ENCODE data around the gene PDHX. TPM values are rescaled to one million over a fixed set of nuclear protein-coding genes. Genes with fewer than 3 reads are reported as not detected.
"Not testable (repeated sequence)": the region's sequence is repeated elsewhere in the genome, so short reads cannot be mapped to it uniquely, and the experiment has no call there.

PDHX gene
- total RNA-seq, 1 donor from 2014 or later: 26.5 TPM

GRCh38 chr11:34909955-34910354, 6.5 kb upstream of the PDHX start:
- peak; percentile 73 for DNase-seq (ENCODE audit: low spot score)
- ATAC-seq: peak; percentile 92

- DNase-seq (ENCODE audit: low spot score) (no peak), ATAC-seq (no peak)
Measured at GRCh38 chr11:34910817-34911216, 5.6 kb upstream of the PDHX start.

- ATAC-seq: no peak
Measured at GRCh38 chr11:34911676-34912075, 4.7 kb upstream of the PDHX start.

GRCh38 chr11:34913556-34913955, 2.9 kb upstream of the PDHX start:
- DNase-seq (ENCODE audit: low spot score); ATAC-seq: not testable (repeated sequence)

More at GRCh38 chr11:34911676-34912075, 4.7 kb upstream of the PDHX start:
- no peak for DNase-seq (ENCODE audit: low spot score)

- DNase-seq (ENCODE audit: low spot score) (no peak), ATAC-seq (peak; percentile 8)
Measured at GRCh38 chr11:34915136-34916014, 1.0 kb upstream of the PDHX start.

GRCh38 chr11:34916843-34917770, 689 bp downstream of the PDHX start:
- DNase-seq (ENCODE audit: low spot score): no peak

GRCh38 chr11:34921156-34921555, 4.7 kb downstream of the PDHX start:
- no peak for ATAC-seq
- no peak for DNase-seq (ENCODE audit: low spot score)

More at GRCh38 chr11:34916843-34917770, 689 bp downstream of the PDHX start:
- peak; percentile 11 for ATAC-seq

- ATAC-seq: peak; percentile 10
- no peak for DNase-seq (ENCODE audit: low spot score)
Measured at GRCh38 chr11:34924714-34925113, 8.3 kb downstream of the PDHX start.

GRCh38 chr11:34926101-34926830, 9.8 kb downstream of the PDHX start:
- DNase-seq (ENCODE audit: low spot score) (no peak), ATAC-seq (peak; percentile 81)

- no peak for ATAC-seq
Measured at GRCh38 chr11:34926831-34927132, 10.4 kb downstream of the PDHX start.

GRCh38 chr11:34928268-34928959, 12.0 kb downstream of the PDHX start:
- ATAC-seq (no peak), DNase-seq (ENCODE audit: low spot score) (no peak)

More at GRCh38 chr11:34926831-34927132, 10.4 kb downstream of the PDHX start:
- no peak for DNase-seq (ENCODE audit: low spot score)

- DNase-seq (ENCODE audit: low spot score) (no peak), ATAC-seq (peak; percentile 24)
Measured at GRCh38 chr11:34928960-34929680, 12.7 kb downstream of the PDHX start.

- ATAC-seq (peak; percentile 78), DNase-seq (ENCODE audit: low spot score) (no peak)
Measured at GRCh38 chr11:34929794-34930763, 13.7 kb downstream of the PDHX start.

GRCh38 chr11:34936945-34937629, 20.7 kb downstream of the PDHX start:
- ATAC-seq (no peak), DNase-seq (ENCODE audit: low spot score) (no peak)

GRCh38 chr11:34938611-34939010, 22.2 kb downstream of the PDHX start:
- ATAC-seq: no peak
- no peak for DNase-seq (ENCODE audit: low spot score)

- ATAC-seq (no peak), DNase-seq (ENCODE audit: low spot score) (no peak)
Measured at GRCh38 chr11:34940026-34940677, 23.7 kb downstream of the PDHX start.

GRCh38 chr11:34941688-34942087, 25.3 kb downstream of the PDHX start:
- DNase-seq (ENCODE audit: low spot score): no peak
- ATAC-seq: no peak
